Natural killer cell (primary cell): ENCODE data around the gene RAB31. TPM values are rescaled to one million over a fixed set of nuclear protein-coding genes. Genes with fewer than 3 reads are reported as not detected.

ENCODE experiments used
- ATAC-seq, 3 donors: fragments of 150-1000 bp in 2 of 3; fragments of 200-7000 bp in 1 of 3; cut with Tn5 transposase; 1 replicate in 1 of 3; 2 replicates in 2 of 3; pipeline ENCODE4 v1.10.0; 2021; ENCODE audit warnings: mild to moderate bottlenecking in 2 of 3, moderate library complexity in 2 of 3
- DNase-seq, 2 donors: peaks; one replicate each; pipeline versions ENCODE4 v3.0.0 to v3.0.0-alpha.2; 2013 to 2021; ENCODE audit warnings: mixed read lengths in 1 of 2
- H3K27ac ChIP-seq: one replicate; pipeline ENCODE4 v1.5.1; 2013; ENCODE audit warnings: mild to moderate bottlenecking, low read length
- H3K27me3 ChIP-seq: one replicate; pipeline ENCODE4 v1.6.1; 2013; ENCODE audit warnings: low read length; ENCODE audit not compliant: control insufficient read depth, insufficient read depth
- H3K36me3 ChIP-seq: one replicate; pipeline ENCODE4 v1.6.1; 2013; ENCODE audit warnings: low read length; ENCODE audit not compliant: control insufficient read depth, insufficient read depth
- H3K4me1 ChIP-seq: one replicate; pipeline ENCODE4 v1.6.1; 2013; ENCODE audit warnings: low read length; ENCODE audit not compliant: control insufficient read depth, insufficient read depth
- H3K4me3 ChIP-seq: one replicate; pipeline ENCODE4 v1.5.1; 2013; ENCODE audit warnings: low read length
- H3K9me3 ChIP-seq: one replicate; pipeline ENCODE4 v1.6.1; 2013; ENCODE audit warnings: low read length; ENCODE audit not compliant: control insufficient read depth, insufficient read depth
- H3K27ac Mint-ChIP-seq, 2 donors: one replicate each; pipeline ENCODE4 v1.8.0; 2022; ENCODE audit warnings: mild to moderate bottlenecking in 2 of 2, mixed read lengths in 2 of 2, moderate library complexity in 1 of 2
- H3K27me3 Mint-ChIP-seq, 2 donors: one replicate each; pipeline ENCODE4 v1.8.0; 2022; ENCODE audit warnings: low read depth in 2 of 2, mixed read lengths in 2 of 2
- H3K36me3 Mint-ChIP-seq: one replicate; pipeline ENCODE4 v1.8.0; 2022; ENCODE audit warnings: mixed read lengths
- H3K4me1 Mint-ChIP-seq, 2 donors: one replicate each; pipeline ENCODE4 v1.8.0; 2022; ENCODE audit warnings: mixed read lengths in 2 of 2
- H3K4me3 Mint-ChIP-seq: one replicate; pipeline ENCODE4 v1.8.0; 2022; ENCODE audit warnings: mild to moderate bottlenecking, moderate library complexity, mixed read lengths
- H3K9me3 Mint-ChIP-seq, 2 donors: one replicate each; pipeline ENCODE4 v1.8.0; 2022; ENCODE audit warnings: mixed read lengths in 2 of 2
- CTCF ChIP-seq: fragments of 200-600 bp; IDR thresholded peaks from one replicate; pipeline ENCODE4 v1.8.0; 2022; ENCODE audit warnings: antibody characterized with exemption
- WGBS: methylation state at CpG from one replicate; pipeline ENCODE4 v1.1.7; 2013; ENCODE audit warnings: missing lambda C conversion rate; ENCODE audit not compliant: insufficient coverage; 5-methylcytosine and 5-hydroxymethylcytosine counted together
- intact Hi-C: fragments of 100-400 bp; cut with micrococcal nuclease; formaldehyde crosslinking; loops from one replicate; pipeline ENCODE4 v1.14.2; 2022
- total RNA-seq, 4 donors: library from RNA; stranded (reverse); fragments of 120-200 nt in 1 of 4; gene quantifications; one replicate each; pipeline versions ENCODE4 v1.2.3 to v1.2.4, GENCODE V29; 2013 to 2022

Gene RAB31
- total RNA-seq, 3 donors from 2014 or later (not counting 1 experiment from before 2014, with no cell fraction given), result 5.3 to 26.1 (median 9.9) TPM

DNA sequence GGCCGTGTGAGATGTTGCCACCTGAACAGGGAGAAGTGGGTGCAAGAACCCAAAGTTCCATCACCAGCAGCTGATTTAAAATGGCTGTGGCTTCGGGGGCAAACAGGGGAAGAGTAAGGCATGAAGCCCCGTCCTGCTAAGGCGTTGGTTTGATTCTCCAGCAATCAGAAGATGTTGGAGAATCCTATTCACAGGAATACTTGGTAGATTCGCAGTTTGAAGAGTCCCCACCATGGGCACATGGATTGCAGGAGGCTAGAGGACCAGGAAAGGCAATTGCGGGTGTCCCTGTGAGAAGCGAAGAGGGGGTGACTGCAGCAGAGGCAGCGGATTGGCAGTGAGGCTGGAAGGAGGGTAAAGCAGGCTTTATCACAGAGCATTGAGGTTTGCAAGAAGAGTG lies 131.1 kb downstream of the RAB31 start:
- H3K4me1 ChIP-seq, result no peaks in the 10 kb centered on the region
- no peak for TF ChIP-seq CTCF
- no peak overlapping the region for H3K27ac Mint-ChIP-seq
- DNase-seq (no peak), ATAC-seq (no peak)
- H3K9me3 Mint-ChIP-seq, result no peaks in the 10 kb centered on the region
- no peak overlapping the region for H3K4me3 Mint-ChIP-seq
- H3K36me3 ChIP-seq, result no peaks in the 10 kb centered on the region
- no peaks in the 10 kb centered on the region for H3K4me1 Mint-ChIP-seq
- H3K4me3 ChIP-seq, result no peak overlapping the region
- H3K9me3 ChIP-seq, result no peaks in the 10 kb centered on the region
- H3K27ac ChIP-seq, result no peak overlapping the region
- no peaks in the 10 kb centered on the region for H3K27me3 ChIP-seq
- no peaks in the 10 kb centered on the region for H3K36me3 Mint-ChIP-seq
- intact Hi-C loops, result no loop called here
- H3K27me3 Mint-ChIP-seq, result peaks cover 8 to 11% of the 10 kb centered on the region in 2 donors
- WGBS, result 90% methylated on average over 8 of the region's 8 CpGs

DNA sequence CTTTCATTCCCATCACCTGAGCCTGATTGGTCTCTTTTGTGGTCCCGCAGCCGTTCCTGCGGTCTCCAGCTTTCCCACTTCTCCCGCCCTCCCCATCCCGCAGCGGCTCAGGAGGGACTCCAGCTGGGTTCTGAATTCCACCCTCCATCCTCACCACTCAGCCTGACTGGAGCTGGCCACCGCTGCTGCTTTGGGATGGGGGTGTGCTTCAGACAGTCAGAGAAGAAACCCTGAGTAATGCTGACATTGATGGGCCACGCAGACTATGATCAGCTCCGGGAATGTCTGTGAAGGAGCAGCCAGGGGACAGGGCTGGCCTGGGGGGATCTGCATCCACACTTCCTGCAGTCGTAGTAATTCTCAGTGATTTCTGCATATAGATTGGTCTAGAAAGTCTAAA lies 131.8 kb downstream of the RAB31 start:
- peaks cover 9 to 11% of the 10 kb centered on the region in 2 donors for H3K27me3 Mint-ChIP-seq
- Histone ChIP-seq H3K27me3 (no peaks in the 10 kb centered on the region), H3K36me3 (no peaks in the 10 kb centered on the region), H3K4me3 (no peak overlapping the region), H3K9me3 (no peaks in the 10 kb centered on the region), H3K4me1 (no peaks in the 10 kb centered on the region), H3K27ac (no peak overlapping the region)
- H3K9me3 Mint-ChIP-seq, result no peaks in the 10 kb centered on the region
- H3K36me3 Mint-ChIP-seq, result no peaks in the 10 kb centered on the region
- no peaks in the 10 kb centered on the region for H3K4me1 Mint-ChIP-seq
- H3K4me3 Mint-ChIP-seq, result no peak overlapping the region
- no peak for ATAC-seq
- DNase-seq, result no peak
- intact Hi-C loops, result no loop called here
- TF ChIP-seq CTCF, result no peak
- WGBS, result 91% methylated on average over 7 of the region's 10 CpGs
- no peak overlapping the region for H3K27ac Mint-ChIP-seq

GRCh38 chr18:9841752-9842151 lies 133.7 kb downstream of the RAB31 start:
- TF ChIP-seq CTCF, result no peak
- no peak overlapping the region for H3K4me3 ChIP-seq
- H3K9me3 Mint-ChIP-seq, result no peaks in the 10 kb centered on the region
- WGBS, result 92% methylated on average over 3 of the region's 4 CpGs
- no peaks in the 10 kb centered on the region for H3K4me1 Mint-ChIP-seq
- H3K27ac ChIP-seq, result no peak overlapping the region
- H3K27me3 ChIP-seq, result no peaks in the 10 kb centered on the region
- DNase-seq (no peak), ATAC-seq (no peak)
- intact Hi-C loops, result no loop called here
- H3K27ac Mint-ChIP-seq, result no peak overlapping the region
- H3K36me3 ChIP-seq, result no peaks in the 10 kb centered on the region
- no peaks in the 10 kb centered on the region for H3K36me3 Mint-ChIP-seq
- peaks cover under 1 to 7% of the 10 kb centered on the region in 2 donors for H3K27me3 Mint-ChIP-seq
- no peaks in the 10 kb centered on the region for H3K4me1 ChIP-seq
- H3K4me3 Mint-ChIP-seq, result no peak overlapping the region
- no peaks in the 10 kb centered on the region for H3K9me3 ChIP-seq

DNA sequence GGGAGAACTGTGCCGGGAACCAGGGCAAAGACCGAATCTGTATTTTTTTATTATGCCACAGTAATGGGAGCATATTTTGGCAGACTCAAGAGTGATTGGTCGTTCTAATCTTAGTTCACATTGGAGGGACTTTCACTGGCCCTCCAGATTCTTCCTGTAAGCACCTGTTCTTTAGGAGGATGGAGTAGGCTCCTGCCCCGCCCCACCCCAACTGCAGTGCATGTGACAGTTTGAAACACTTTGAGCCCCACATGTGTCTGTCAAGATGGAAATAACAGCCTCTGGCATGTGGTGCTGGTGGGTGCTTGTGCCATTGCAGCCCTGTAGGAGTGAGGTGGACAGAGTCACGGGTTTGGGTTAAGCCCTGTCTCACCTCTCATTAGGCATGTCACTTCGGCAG lies 134.3 kb downstream of the RAB31 start:
- no peak for ATAC-seq
- Histone ChIP-seq H3K4me1 (no peaks in the 10 kb centered on the region), H3K27ac (no peak overlapping the region), H3K27me3 (no peaks in the 10 kb centered on the region), H3K4me3 (no peak overlapping the region), H3K9me3 (no peaks in the 10 kb centered on the region), H3K36me3 (no peaks in the 10 kb centered on the region)
- Mint-ChIP-seq H3K36me3 (no peaks in the 10 kb centered on the region), H3K9me3 (no peaks in the 10 kb centered on the region), H3K4me3 (no peak overlapping the region), H3K27ac (no peak overlapping the region), H3K27me3 (peaks cover 0 to 7% of the 10 kb centered on the region in 2 donors), H3K4me1 (no peaks in the 10 kb centered on the region)
- 88% methylated on average over 6 of the region's 6 CpGs for WGBS
- intact Hi-C loops, result no loop called here
- no peak for TF ChIP-seq CTCF
- no peak for DNase-seq
